UCSD-AML1 (cell line): ENCODE data around the gene PDXK.
A peak's percentile ranks its signal among the peaks of the same experiment; 100 is the strongest.

Experiments used
- DNase-seq: peaks from one replicate; lab custom pipeline; 2025; ENCODE audit not compliant: unreplicated experiment; lab: John Stamatoyannopoulos, UW

The PDXK gene

GRCh38 chr21:43779660-43780059 is 60.7 kb downstream of the PDXK start:
- DNase-seq, result no peak

- DNase-seq, result no peak
These were observed 62.9 kb downstream of the PDXK start for GRCh38 chr21:43781846-43782245.

- no peak for DNase-seq
These were observed 63.6 kb downstream of the PDXK start for GRCh38 chr21:43782431-43783097.

GRCh38 chr21:43783098-43783700 is 64.3 kb downstream of the PDXK start:
- no peak for DNase-seq

- no peak for DNase-seq
These were observed 66.2 kb downstream of the PDXK start for GRCh38 chr21:43785134-43785533.

GRCh38 chr21:43786300-43786806 is 67.4 kb downstream of the PDXK start:
- no peak for DNase-seq

- no peak for DNase-seq
These were observed 68.0 kb downstream of the PDXK start for GRCh38 chr21:43786807-43787440.

GRCh38 chr21:43789276-43790009 is 70.5 kb downstream of the PDXK start, which contains the start of gene RRP1:
Gene RRP1, plus strand, starts transcription at chr21:43789577. Its CDS starts 53 bp downstream, at chr21:43789630.
- peak; percentile 95 for DNase-seq

GRCh38 chr21:43790010-43790524 is 71.1 kb downstream of the PDXK start:
- DNase-seq, result no peak

GRCh38 chr21:43792406-43792805 is 73.5 kb downstream of the PDXK start:
- no peak for DNase-seq

GRCh38 chr21:43793243-43793642 is 74.3 kb downstream of the PDXK start:
- no peak for DNase-seq

GRCh38 chr21:43794311-43794710 is 75.4 kb downstream of the PDXK start:
- DNase-seq, result no peak

GRCh38 chr21:43794857-43795256 is 75.9 kb downstream of the PDXK start:
- DNase-seq, result no peak

- no peak for DNase-seq
These were observed 78.5 kb downstream of the PDXK start for GRCh38 chr21:43797415-43797814.

- DNase-seq, result no peak
These were observed 79.2 kb downstream of the PDXK start for GRCh38 chr21:43797925-43798715.

- no peak for DNase-seq
These were observed 80.4 kb downstream of the PDXK start for GRCh38 chr21:43799301-43799840.

GRCh38 chr21:43800124-43800523 is 81.2 kb downstream of the PDXK start:
- DNase-seq, result no peak

- DNase-seq, result no peak
These were observed 81.6 kb downstream of the PDXK start for GRCh38 chr21:43800566-43800965.

- no peak for DNase-seq
These were observed 82.3 kb downstream of the PDXK start for GRCh38 chr21:43801006-43801783.
